HG03103 (cell line): ENCODE measurements around the gene MDK.
A peak's percentile ranks its signal among the peaks of the same experiment; 100 is the strongest.

Source experiments
- ATAC-seq: cut with Tn5 transposase; IDR thresholded peaks from one replicate; pipeline ENCODE4 v1.9.1; 2021; ENCODE audit warnings: low read depth; ENCODE audit not compliant: unreplicated experiment

The MDK gene

DNA sequence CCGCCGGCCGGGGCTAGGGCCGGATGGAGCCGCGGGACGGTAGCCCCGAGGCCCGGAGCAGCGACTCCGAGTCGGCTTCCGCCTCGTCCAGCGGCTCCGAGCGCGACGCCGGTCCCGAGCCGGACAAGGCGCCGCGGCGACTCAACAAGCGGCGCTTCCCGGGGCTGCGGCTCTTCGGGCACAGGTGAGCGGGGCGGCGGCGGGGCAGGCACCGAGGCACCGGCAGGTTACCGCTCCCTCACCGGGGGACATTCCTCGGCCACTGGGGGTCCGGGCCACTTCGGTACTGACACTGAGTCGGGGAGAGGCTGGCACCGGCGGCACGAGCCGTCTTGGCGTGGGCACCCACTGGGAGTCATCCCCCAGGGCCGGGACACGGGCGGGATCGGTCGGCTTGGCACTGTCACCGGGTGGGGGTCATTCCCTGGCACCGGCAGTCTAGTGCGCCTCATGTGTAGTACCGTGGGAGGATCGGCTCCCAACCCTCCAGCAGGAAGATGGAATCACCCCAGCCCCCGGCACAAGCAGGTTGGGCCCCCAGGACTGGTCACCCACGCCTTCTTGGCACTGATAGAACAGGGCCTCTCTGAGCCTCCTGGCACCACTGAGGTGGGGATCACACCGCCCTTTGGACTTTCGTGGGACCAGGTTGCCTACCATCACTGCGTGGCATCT lies 33.7 kb upstream of the MDK start:
- ATAC-seq: no peak

DNA sequence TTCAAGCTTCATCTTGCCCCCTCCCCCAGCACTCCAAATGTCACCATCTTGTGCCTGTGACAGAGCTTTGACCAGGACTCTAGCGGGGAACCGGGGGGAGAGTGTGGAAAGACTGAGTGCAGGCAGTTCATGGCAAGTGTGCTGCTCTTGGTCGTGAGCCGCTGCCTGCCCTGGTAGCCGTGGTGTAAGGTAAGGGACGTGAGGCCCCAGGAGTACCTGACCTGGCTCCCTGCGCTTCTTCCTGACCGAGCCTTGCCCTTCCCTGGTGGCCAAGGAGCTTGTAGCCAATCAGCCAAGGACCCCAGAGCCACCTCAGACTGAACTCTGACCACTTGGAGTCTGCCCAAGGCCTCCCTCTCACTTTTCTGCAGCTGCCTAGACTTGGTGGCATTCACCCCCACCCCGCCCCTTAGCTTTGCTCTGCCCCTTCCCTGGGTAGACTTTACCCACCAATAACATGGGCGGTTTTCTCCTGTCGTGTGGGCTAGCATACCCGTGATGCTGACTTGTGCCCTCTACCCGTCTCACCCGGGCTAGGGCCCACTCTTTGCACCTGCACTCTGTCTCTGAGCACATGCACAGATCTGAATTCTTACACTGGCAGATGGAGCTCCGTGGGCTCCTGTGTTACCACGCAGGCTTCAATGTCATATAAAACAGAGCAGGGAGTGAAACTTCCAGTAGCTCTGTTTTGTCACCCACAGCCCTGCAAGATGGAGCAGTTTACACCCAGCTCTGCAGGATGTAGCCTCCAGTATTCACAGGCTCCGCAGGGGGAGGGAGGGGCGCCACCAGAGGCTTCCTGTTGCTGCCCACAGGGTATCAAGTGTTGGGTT lies 32.7 kb upstream of the MDK start:
- no peak for ATAC-seq

DNA sequence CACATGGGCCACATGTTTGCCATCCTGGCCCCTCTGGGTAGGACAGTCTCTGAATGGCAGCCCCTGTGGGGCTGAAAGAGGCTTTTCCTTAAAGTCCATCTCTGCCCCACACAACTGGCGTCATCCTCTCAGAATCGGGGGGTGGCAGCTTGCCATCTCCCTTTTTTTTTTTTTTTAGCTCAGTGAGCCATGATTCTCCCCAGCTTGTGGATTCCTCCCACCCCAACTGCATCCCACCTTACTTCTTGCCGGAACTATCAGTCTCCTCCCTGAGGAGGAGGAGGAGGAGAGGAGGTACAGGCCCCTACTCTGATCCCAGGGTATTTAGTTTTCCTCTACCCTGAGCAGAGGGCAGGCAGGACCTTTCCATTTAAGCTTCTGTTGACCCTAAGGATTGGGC lies 30.8 kb upstream of the MDK start:
- no peak for ATAC-seq

- ATAC-seq: no peak
Measured at GRCh38 chr11:46351148-46351547, 30.3 kb upstream of the MDK start.

DNA sequence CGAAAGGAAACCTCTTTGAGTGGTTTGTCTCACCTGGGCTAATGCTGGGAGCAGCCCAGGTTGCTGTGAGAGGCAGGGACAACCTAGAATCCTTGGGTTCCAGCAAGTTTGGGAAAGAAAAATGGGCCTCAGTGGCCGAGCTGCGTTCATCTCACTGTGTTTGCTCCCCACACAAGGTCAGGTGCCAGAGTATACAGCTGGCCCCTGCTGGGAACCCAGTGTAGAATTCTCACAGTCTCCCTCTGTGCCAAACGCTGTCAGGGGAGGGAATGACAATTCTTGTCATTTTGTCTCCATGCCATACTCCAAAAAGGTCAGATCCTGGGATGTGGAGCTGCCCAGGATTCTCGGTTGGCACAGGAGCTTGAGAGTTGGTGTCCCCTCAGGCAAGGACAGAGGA lies 29.9 kb upstream of the MDK start:
- no peak for ATAC-seq

DNA sequence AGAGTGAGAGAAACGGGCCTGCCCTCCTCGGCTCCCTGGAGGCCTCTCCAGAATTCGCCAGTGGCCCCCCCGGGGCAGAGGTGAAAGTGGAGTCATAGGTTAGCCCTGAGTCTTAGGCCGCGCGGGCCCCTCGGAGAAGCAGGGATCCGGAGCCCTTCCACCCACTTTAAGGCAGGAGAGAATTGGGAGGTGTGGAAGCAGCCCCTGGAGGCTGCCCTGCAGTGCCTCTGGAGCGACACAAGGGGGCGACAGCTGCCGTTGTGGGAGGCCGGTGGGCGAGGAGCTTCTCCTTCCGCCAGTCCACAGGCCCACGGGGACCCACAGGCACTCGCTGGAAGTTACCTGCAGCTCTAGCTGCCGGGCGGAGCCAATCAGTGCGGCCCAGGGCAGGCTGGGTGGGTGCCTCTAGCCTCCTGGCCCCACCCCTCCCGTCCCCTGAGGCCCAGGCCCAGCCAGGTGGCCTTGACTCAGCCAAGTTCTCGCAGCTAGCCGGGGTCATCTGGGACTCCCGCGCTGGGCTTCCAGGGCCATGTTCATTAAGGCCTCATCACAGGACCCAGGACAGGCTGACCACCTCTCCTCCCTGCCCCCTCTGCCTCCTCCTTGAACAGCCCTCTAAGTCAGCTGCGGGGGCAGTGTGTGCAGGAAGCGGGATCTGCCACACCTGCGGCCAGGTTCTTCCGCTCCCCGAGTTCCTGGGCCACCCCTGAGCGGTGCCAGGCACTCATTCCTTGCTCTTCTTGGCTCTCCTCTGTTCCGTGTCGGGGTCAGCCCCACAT lies 29.2 kb upstream of the MDK start:
- no peak for ATAC-seq

- no peak for ATAC-seq
Measured at GRCh38 chr11:46353698-46354097, 27.8 kb upstream of the MDK start.

GRCh38 chr11:46356924-46357482 lies 24.5 kb upstream of the MDK start:
- ATAC-seq: no peak

DNA sequence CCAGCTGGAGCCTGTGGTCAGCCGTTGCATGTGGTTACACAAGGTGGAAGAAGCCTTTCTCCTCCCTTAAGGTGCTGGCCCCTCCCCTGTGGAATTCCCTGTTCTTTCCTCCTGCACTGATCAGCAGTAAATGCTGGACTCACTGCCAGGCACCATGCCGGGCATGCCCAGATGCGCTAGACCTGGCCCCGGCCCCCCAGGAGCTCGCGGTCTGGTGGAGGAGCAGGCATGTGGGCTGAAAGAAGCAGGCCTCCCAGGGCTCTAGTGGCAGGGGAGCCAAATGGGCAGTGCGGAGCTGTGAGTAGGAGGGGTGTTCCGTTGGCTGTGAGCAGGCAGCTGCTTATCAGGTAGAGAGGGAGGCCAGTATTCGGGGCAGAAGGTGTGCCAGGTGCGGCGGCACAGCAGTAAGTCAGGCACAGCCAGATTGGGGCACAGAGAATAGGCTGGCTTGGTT lies 24.0 kb upstream of the MDK start:
- ATAC-seq: no peak

DNA sequence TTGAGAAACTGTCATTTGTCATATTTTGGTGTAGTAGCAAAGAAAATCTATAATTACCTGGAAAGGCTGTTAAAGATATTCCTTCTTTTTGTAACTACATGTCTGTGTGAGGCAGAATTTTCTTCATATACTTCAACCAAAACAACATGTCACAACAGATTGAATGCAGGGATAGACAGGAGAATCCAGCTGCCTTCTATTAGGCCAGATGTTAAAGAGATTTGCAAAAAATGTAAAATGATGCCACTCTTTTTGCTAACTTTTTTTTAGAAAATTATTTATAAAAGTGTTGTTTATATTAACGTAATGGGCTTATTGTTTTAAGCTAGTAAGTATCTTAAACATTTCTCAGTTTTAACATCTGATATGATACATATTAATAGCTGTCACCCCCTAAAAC lies 21.5 kb upstream of the MDK start:
- ATAC-seq: no peak

DNA sequence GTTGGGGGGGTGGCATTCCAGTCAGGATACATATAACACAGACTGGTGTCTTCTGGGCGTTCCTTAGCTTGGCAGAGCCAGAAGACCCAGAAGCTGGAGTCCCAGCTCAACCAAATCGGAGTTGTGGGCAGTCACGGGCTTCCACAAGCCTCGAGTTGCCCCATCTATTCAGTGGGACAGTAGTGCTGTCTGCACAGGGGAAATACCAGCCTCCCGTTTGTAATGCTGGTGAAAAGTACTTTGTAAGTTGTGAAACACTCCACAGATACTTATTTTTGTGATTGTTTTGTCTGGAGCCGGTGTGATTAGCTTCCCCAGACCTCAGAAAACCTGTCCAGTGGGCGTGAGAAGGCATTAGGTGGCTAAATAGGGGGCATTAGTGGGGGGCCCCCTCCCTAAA lies 20.6 kb upstream of the MDK start:
- ATAC-seq: no peak

DNA sequence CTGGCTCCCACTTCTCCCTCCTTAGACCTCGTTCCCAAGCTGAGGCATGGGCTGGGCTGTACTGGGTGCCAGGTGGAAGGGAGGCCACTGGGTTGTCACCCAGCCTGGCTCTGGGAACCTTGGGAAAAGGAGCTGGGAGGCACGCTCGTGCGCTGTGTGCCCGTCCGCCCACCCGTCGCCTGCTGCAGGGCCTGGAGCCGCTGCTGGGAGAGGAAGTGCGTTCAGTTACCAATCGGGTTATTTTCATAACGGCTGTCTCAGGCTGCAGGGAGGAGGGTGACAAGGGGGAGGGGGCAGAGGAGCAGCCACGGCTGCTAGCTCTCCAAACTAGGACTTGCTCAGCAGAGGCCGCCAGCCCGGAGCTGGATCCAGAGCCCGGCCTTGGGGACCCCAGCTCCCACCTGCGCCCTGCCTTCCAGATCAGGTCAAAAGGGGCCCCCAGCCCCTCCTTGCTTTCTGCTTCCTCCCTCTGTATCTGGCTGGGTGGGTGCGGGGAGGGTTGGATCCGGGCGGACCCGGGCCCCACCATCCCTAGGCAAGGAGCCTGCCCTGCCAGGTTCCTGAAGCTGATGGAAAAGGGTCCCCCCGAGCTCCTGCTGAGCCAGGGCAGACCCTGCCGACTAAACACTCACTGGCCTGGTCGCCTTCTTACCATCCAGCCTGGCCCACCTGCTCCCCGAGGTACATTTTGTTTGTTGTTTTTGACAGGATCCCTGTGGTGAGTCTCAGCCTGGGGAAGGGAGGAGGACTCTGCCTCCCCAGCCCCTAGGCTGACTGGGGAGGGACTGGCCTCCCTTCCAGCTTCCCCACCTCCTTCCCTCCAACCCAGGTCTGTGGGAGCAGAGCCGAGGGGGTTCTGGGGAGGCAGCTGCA lies 19.9 kb upstream of the MDK start:
- ATAC-seq: peak; percentile 89

- ATAC-seq: no peak
Measured at GRCh38 chr11:46362156-46363030, 19.1 kb upstream of the MDK start.

DNA sequence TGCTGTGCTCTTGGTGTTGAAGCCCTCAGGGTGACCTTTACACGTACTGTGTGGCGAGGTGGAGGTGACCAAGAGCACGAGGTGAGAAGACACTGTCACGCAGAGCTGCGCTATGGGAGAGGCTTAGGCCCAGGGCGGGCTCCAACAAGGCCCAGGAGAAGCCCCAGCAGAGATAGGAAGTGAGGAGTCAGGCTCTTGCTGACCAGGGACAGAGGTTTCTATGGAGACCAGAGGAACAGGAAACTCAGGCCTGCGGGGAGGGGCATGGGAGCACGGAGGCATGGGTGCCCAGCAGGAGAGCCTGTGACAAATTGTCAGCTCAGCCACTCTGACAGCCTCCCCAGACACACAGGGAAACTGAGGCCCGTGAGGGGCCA lies 18.4 kb upstream of the MDK start:
- no peak for ATAC-seq

DNA sequence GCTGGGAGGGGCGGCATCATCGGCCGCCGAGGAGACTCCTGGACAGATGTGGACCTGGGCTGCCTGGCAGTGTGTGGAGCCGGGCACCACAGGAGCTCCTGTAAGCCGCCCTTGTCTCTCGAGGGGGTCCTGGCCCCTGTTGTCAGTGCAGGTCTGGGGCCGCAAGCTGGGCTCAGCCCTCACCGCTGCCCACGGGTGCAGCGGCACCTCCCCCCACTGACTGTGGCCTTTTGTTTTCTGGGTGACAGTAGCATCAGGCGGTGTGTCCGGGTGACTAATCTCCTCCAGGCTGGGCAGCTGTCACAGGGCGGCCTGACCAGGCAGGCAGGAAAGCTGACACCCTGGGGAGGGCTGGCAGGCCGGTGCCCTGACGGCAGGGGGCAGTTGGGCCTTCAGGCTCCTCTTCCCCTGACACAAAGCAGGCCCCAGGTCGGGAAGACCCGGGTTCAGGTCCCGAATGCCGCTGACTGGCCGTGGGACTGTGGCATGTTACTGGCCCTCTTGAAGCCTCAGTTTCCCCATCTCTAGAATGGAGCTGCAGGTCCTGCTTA lies 17.9 kb upstream of the MDK start:
- ATAC-seq: no peak

- ATAC-seq: no peak
Measured at GRCh38 chr11:46364056-46364455, 17.4 kb upstream of the MDK start.

DNA sequence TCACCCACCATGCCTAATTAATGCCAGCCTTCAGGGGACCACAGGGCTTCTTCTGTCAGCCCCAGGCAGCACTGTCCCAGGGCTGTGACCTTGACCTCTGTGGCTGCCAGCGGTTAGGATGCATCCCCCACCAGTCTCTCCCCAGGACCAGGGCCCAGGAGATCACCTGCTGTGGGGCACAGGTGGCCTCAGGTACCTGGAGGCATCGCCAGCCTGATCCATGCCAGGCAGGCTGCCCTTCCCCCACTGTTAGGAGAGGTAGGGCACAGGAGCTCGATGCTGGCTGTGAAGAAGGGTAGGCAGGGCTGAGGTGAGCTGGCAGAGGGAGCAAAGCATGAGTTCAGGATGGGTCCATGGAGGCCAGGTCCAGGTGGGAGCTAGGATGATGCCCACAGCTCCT lies 16.7 kb upstream of the MDK start:
- no peak for ATAC-seq

GRCh38 chr11:46366260-46366659 lies 15.2 kb upstream of the MDK start:
- ATAC-seq: no peak

DNA sequence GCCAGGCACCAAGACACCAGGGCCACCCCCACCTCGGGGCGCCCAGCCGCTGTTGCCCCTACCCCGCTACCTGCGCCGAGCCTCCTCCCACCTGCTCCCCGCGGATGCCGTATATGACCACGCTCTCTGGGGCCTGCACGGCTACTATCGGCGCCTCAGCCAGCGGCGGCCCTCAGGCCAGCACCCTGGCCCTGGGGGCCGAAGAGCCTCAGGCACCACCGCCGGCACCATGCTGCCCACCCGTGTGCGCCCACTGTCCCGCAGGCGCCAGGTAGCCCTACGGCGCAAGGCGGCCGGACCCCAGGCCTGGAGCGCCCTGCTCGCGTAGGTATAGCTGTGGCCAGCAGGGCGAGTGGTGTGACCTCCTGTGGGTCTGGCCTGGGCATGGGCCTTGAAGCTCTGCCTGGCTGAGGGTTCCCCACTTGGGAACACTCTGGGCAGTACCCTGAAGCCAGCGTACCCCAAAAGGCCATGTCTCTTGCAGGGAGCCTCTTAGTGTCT lies 14.8 kb upstream of the MDK start:
- ATAC-seq: no peak
